GM19438 (cell line): ENCODE data around the gene ARHGEF40.

Source experiments
- ATAC-seq: cut with Tn5 transposase; IDR thresholded peaks from one replicate; pipeline ENCODE4 v1.9.1; 2021; ENCODE audit warnings: low read depth; ENCODE audit not compliant: unreplicated experiment

ARHGEF40 gene

GRCh38 chr14:21109377-21110138, 39.5 kb downstream of the ARHGEF40 start:
- no peak for ATAC-seq

- ATAC-seq: no peak
Observed at GRCh38 chr14:21112255-21112654, 42.2 kb downstream of the ARHGEF40 start.

- ATAC-seq: no peak
Observed at GRCh38 chr14:21113369-21113768, 43.3 kb downstream of the ARHGEF40 start.

- ATAC-seq: no peak
Observed at GRCh38 chr14:21118933-21119332, 48.8 kb downstream of the ARHGEF40 start.

- no peak for ATAC-seq
Observed at GRCh38 chr14:21120686-21121085, 50.6 kb downstream of the ARHGEF40 start.

GRCh38 chr14:21121122-21121521, 51.0 kb downstream of the ARHGEF40 start:
- ATAC-seq: no peak

- no peak for ATAC-seq
Observed at GRCh38 chr14:21123429-21123828, 53.3 kb downstream of the ARHGEF40 start.

GRCh38 chr14:21133901-21134300, 63.8 kb downstream of the ARHGEF40 start:
- ATAC-seq: no peak

- ATAC-seq: no peak
Observed at GRCh38 chr14:21136024-21136423, 65.9 kb downstream of the ARHGEF40 start.
